ENCODE results near the gene GABRB3. TPM values are rescaled to one million over a fixed set of nuclear protein-coding genes. Genes with fewer than 3 reads are reported as not detected.

GABRB3 gene
- total and polyA plus RNA-seq, 2 donors (not counting 1 experiment from before 2014, with no cell fraction given), result 0.07 TPM; not detected in 1

- ChIA-PET CTCF (no interaction called here), POLR2A (no interaction called here)
- Histone ChIP-seq H3K27me3 (replicated peaks in 1 of 4; ENCODE audit: control extremely low read depth in 1 of 4, control insufficient read depth in 3 of 4, insufficient read depth in 4 of 4, low read length in 3 of 4) (no peaks in the 10 kb centered on the region), H2AFZ (ENCODE audit: insufficient read depth, low read depth, low read length, poor library complexity, severe bottlenecking) (no peak overlapping the region), H3K4me3 (ENCODE audit: control extremely low read depth in 1 of 5, extremely low read depth in 1 of 5, insufficient read depth in 1 of 5, low read depth in 2 of 5, low read length in 4 of 5) (no peak overlapping the region), H3K36me3 (replicated peaks in 1 of 2; ENCODE audit: control extremely low read depth in 1 of 2, control insufficient read depth in 1 of 2, extremely low read depth in 1 of 2, insufficient read depth in 2 of 2, low read length in 1 of 2) (no peaks in the 10 kb centered on the region), H3K27ac (ENCODE audit: low read length in 2 of 2) (no peak overlapping the region), H3K4me1 (ENCODE audit: control insufficient read depth in 2 of 2, insufficient read depth in 2 of 2, low read length in 2 of 2) (no peaks in the 10 kb centered on the region), H3K9me3 (ENCODE audit: control extremely low read depth in 1 of 3, control insufficient read depth in 2 of 3, insufficient read depth in 1 of 3, low read length in 2 of 3) (peaks cover 0 to 9% (median 0%) of the 10 kb centered on the region in 3 donors), H3K4me2 (replicated peaks; ENCODE audit: low read depth, low read length, poor library complexity, severe bottlenecking) (no peak overlapping the region), H4K20me1 (ENCODE audit: control insufficient read depth, insufficient read depth, low read length, poor library complexity, severe bottlenecking) (no peaks in the 10 kb centered on the region), H3K79me2 (ENCODE audit: control insufficient read depth, insufficient read depth, low read length) (no peaks in the 10 kb centered on the region), H3K9ac (ENCODE audit: low read length) (no peak overlapping the region)
- Mint-ChIP-seq H3K4me3 (no peak overlapping the region), H3K27ac (no peak overlapping the region), H3K9me3 (ENCODE audit: insufficient read depth) (no peaks in the 10 kb centered on the region), H3K4me1 (no peaks in the 10 kb centered on the region), H3K27me3 (no peaks in the 10 kb centered on the region)
- intact Hi-C loops (cut with micrococcal nuclease), result no loop called here
- ATAC-seq (ENCODE audit: low read depth), result no peak
- DNase-seq, result no peak
- TF ChIP-seq EZH2 (IDR thresholded peaks at IDR 0.05; ENCODE audit: borderline replicate concordance, insufficient read depth, low read depth, low read length, poor library complexity, severe bottlenecking) (no peak), CTCF (IDR thresholded peaks at IDR 0.05) (no peak)
- WGBS (ENCODE audit: insufficient coverage), result 70% methylated on average over 2 of the region's 4 CpGs
Measured at GRCh38 chr15:26806151-26806550, 33.3 kb upstream of the GABRB3 start.

DNA sequence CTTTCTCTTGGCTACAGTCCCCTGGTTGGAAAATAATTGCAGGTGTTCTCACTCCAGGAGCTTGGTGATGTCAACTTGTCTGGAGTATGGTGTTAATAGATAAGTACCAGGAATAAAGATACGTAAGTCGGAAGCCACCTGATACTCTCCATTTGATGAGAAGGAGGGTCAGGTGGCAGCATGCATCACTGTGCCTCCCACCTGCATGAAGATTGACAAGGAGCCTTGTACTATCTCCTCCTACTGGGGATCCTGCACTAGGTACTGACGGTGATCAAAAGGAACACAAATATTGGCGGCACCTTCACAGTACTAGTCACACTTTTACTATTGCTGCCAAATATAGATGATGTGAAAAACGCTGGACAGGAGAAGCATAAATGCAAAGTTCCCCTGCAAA is 32.6 kb upstream of the GABRB3 start:
- H3K79me2 ChIP-seq (ENCODE audit: control insufficient read depth, insufficient read depth, low read length), result no peaks in the 10 kb centered on the region
- no peak overlapping the region for H3K27ac ChIP-seq (ENCODE audit: low read length in 2 of 2)
- TF ChIP-seq EZH2 (IDR thresholded peaks at IDR 0.05; ENCODE audit: borderline replicate concordance, insufficient read depth, low read depth, low read length, poor library complexity, severe bottlenecking), result no peak
- TF ChIP-seq CTCF (IDR thresholded peaks at IDR 0.05), result no peak
- WGBS (ENCODE audit: insufficient coverage), result 100% methylated on average over 2 of the region's 5 CpGs
- Mint-ChIP-seq H3K9me3 (ENCODE audit: insufficient read depth) (no peaks in the 10 kb centered on the region), H3K4me3 (no peak overlapping the region), H3K27me3 (no peaks in the 10 kb centered on the region), H3K4me1 (no peaks in the 10 kb centered on the region), H3K27ac (no peak overlapping the region)
- H4K20me1 ChIP-seq (ENCODE audit: control insufficient read depth, insufficient read depth, low read length, poor library complexity, severe bottlenecking), result no peaks in the 10 kb centered on the region
- POLR2A ChIA-PET, result no interaction called here
- no peak overlapping the region for H3K4me3 ChIP-seq (ENCODE audit: control extremely low read depth in 1 of 5, extremely low read depth in 1 of 5, insufficient read depth in 1 of 5, low read depth in 2 of 5, low read length in 4 of 5)
- no peak overlapping the region for H3K4me2 ChIP-seq (replicated peaks; ENCODE audit: low read depth, low read length, poor library complexity, severe bottlenecking)
- no peak for ATAC-seq (ENCODE audit: low read depth)
- no peak for DNase-seq
- intact Hi-C loops (cut with micrococcal nuclease), result no loop called here
- H2AFZ ChIP-seq (ENCODE audit: insufficient read depth, low read depth, low read length, poor library complexity, severe bottlenecking), result no peak overlapping the region
- no peak overlapping the region for H3K9ac ChIP-seq (ENCODE audit: low read length)
- H3K36me3 ChIP-seq (replicated peaks in 1 of 2; ENCODE audit: control extremely low read depth in 1 of 2, control insufficient read depth in 1 of 2, extremely low read depth in 1 of 2, insufficient read depth in 2 of 2, low read length in 1 of 2), result no peaks in the 10 kb centered on the region
- CTCF ChIA-PET, result no interaction called here
- H3K27me3 ChIP-seq (replicated peaks in 1 of 4; ENCODE audit: control extremely low read depth in 1 of 4, control insufficient read depth in 3 of 4, insufficient read depth in 4 of 4, low read length in 3 of 4), result no peaks in the 10 kb centered on the region
- H3K9me3 ChIP-seq (ENCODE audit: control extremely low read depth in 1 of 3, control insufficient read depth in 2 of 3, insufficient read depth in 1 of 3, low read length in 2 of 3), result peaks cover 0 to 9% (median 0%) of the 10 kb centered on the region in 3 donors
- H3K4me1 ChIP-seq (ENCODE audit: control insufficient read depth in 2 of 2, insufficient read depth in 2 of 2, low read length in 2 of 2), result no peaks in the 10 kb centered on the region

All from B cell (primary cell).